Activated naive CD8-positive, alpha-beta T cell treated with anti-CD3 and anti-CD28 coated beads, Interleukin-2, amount 10 ng/mL, durations not matched to agents 7 days and 5 days (primary cell): ENCODE results near the gene ITGB3BP. TPM values are rescaled to one million over a fixed set of nuclear protein-coding genes. Genes with fewer than 3 reads are reported as not detected.
A peak's percentile ranks its signal among the peaks of the same experiment; 100 is the strongest.
"Not testable (repeated sequence)": the region's sequence is repeated elsewhere in the genome, so short reads cannot be mapped to it uniquely, and the experiment has no call there.

Experiments
- ATAC-seq: fragments of 150-1000 bp; cut with Tn5 transposase; one replicate; pipeline ENCODE4 v1.10.0; 2021; ENCODE audit warnings: low read depth, moderate library complexity
- POLR2A ChIA-PET: fragments of 350-600 bp; sonication (Branson Sonifier 250); formaldehyde crosslinking; loops from one replicate; lab custom pipeline; 2021; ENCODE audit warnings: antibody characterized with exemption; lab: Charles Lee
- DNase-seq: peaks from one replicate; pipeline ENCODE4 v3.0.0; 2021
- H3K27ac Mint-ChIP-seq: one replicate; pipeline ENCODE4 v1.8.0; 2022; ENCODE audit warnings: mild to moderate bottlenecking, mixed read lengths
- H3K27me3 Mint-ChIP-seq: one replicate; pipeline ENCODE4 v1.8.0; 2022; ENCODE audit warnings: mild to moderate bottlenecking, moderate library complexity, mixed read lengths
- H3K36me3 Mint-ChIP-seq: one replicate; pipeline ENCODE4 v1.8.0; 2021; ENCODE audit warnings: mild to moderate bottlenecking, mixed read lengths
- H3K4me1 Mint-ChIP-seq: one replicate; pipeline ENCODE4 v1.8.0; 2021; ENCODE audit warnings: mixed read lengths
- H3K4me3 Mint-ChIP-seq: one replicate; pipeline ENCODE4 v1.8.0; 2022; ENCODE audit warnings: mild to moderate bottlenecking, moderate library complexity, mixed read lengths
- H3K9me3 Mint-ChIP-seq: one replicate; pipeline ENCODE4 v1.8.0; 2021; ENCODE audit warnings: mixed read lengths
- total RNA-seq, 2 experiments: library from RNA; stranded (reverse); gene quantifications; one replicate each; pipeline ENCODE4 v1.2.3, GENCODE V29; 2021

Gene ITGB3BP, protein sequence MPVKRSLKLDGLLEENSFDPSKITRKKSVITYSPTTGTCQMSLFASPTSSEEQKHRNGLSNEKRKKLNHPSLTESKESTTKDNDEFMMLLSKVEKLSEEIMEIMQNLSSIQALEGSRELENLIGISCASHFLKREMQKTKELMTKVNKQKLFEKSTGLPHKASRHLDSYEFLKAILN
- 10 to 100 TPM; 47.0 to 49.4 TPM for total RNA-seq

DNA sequence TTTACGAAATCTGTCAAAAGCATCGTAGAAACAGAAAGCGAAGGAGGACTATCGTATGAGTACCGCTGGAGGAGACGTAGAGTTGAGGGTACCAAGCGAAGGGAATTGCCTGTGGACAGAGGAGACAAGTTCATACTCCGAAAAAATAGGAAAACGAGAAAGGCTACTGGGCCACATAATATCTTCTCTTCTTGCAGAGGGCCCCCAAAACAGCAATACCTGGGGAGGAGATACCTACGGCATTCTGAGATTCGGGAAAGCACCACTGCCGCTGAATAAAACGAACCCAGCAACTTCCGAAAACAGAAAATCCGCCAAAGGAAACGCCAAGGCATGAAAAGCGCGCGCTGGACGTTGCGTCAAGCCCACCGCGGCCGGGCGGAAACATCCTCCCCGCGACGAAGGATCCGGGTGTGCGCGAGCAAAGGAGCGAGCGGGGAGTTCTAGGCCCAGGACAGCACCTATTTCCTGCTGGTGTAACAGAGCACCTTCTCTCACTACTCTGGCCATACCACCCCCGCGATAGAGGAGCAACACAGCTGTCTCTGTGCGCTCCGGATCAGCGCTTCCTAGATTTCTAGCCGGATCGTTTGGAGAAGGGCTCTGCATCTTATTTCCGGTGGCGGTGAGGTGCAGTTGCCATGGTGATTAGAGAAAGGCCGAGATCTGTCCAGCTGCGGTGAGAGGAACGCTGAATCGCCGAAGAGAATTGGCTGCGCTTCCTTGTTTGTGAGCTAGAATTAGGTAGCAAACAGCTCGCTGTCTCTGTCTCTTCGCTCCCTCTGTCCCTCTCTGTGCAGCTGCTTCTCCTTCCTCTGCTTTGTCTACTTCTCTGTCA, at the start of gene ITGB3BP, which contains the start of gene EFCAB7:
Gene ITGB3BP (minus strand): TSS at position 335 of the 838 bp plus-strand sequence. CDS start 92 bp downstream, at position 243.
Gene EFCAB7 (plus strand): TSS at position 635 of the 838 bp plus-strand sequence. CDS start 2,048 bp downstream, outside the sequence.
- Mint-ChIP-seq H3K4me1 (peaks cover 25% of the 10 kb centered on the region), H3K27ac (peak within 1 kb of the TSS; percentile 91), H3K27me3 (no peaks in the 10 kb centered on the region), H3K9me3 (no peaks in the 10 kb centered on the region), H3K4me3 (peak within 1 kb of the TSS; percentile 88), H3K36me3 (peaks cover 1% of the 10 kb centered on the region)
- POLR2A ChIA-PET = interaction anchor here (0.6 kb wide), 1 partner anchor 42 kb away, joined by 3 read pairs; no protein-coding TSS in a partner anchor
- ATAC-seq (peak; percentile 89), DNase-seq (peak; percentile 87)

DNA sequence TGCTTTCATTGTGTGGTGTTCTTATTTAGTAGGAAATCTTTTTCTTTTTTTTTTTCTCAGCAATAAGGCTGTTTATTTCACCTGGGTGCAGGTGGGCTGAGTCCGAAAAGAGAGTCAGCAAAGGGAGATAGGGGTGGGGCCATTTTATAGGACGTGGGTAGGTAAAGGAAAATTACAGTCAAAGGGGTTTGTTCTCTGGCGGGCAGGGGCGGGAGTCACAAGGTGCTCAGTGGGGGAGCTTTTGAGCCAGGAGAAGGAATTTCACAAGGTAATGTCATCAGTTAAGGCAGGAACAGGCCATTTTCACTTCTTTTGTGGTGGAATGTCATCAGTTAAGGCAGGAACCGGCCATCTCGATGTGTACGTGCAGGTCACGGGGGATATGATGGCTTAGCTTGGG, 49.7 kb upstream of the ITGB3BP start:
- ATAC-seq, H3K27ac Mint-ChIP-seq, POLR2A ChIA-PET, DNase-seq, H3K4me1 Mint-ChIP-seq, H3K27me3 Mint-ChIP-seq, H3K4me3 Mint-ChIP-seq, H3K36me3 Mint-ChIP-seq, H3K9me3 Mint-ChIP-seq: not testable (repeated sequence)

DNA sequence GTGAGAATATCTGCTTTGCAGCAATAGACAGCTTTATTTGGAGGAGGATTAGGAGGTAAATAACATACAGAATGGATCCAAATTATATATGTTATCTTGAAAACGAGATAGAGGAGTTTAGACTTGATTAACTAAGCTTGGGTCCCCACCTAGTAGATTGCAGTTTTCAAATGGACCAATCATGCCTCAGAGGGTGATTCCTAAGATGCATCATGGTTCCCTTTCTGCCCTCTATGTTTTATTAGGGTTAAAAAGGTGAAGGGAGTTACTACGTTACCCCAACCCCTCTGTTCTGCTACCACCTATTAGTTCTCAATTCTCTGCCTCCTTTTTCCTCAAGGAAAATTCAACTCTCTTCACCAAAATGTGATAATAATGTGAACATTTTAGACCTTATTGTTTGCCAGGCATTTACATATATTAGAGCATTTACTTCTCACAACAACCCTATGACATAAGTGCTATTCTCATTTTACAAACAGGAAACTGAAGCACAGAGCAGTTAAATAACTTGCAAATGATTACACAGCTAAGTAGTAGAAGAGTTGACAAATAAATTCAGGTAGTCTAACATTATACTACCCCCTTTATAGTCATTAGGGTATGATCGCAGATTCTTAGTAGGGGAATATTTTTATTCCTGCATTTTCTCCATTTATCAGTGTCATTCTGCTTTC, 46.8 kb upstream of the ITGB3BP start:
- Mint-ChIP-seq H3K27ac (no peak overlapping the region), H3K27me3 (no peaks in the 10 kb centered on the region), H3K36me3 (peaks cover 3% of the 10 kb centered on the region), H3K9me3 (no peaks in the 10 kb centered on the region), H3K4me3 (no peak overlapping the region), H3K4me1 (no peaks in the 10 kb centered on the region)
- ATAC-seq (no peak), DNase-seq (no peak)
- POLR2A ChIA-PET = no interaction called here

DNA sequence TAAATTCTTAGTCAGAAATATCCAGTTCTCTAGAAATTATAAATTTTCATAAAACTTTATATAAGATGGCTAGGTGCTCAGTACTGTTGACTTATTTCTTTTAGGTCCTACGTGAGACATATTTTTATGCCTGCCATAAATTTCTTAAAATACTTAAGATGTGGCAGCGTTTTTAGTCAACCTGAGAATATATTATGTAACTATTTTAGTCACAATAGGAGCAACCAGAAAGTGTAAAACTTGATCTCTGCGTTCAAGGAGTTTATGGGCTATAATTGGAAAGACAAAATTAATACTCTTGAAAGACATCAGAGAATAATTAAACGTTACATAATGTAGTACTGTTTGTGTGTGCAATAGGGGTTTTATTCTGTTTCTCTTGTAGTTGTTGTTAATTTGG, 46.0 kb upstream of the ITGB3BP start:
- H3K27me3 Mint-ChIP-seq = no peaks in the 10 kb centered on the region
- no peaks in the 10 kb centered on the region for H3K4me1 Mint-ChIP-seq
- no peak overlapping the region for H3K27ac Mint-ChIP-seq
- POLR2A ChIA-PET = no interaction called here
- H3K9me3 Mint-ChIP-seq = no peaks in the 10 kb centered on the region
- H3K36me3 Mint-ChIP-seq = peaks cover 5% of the 10 kb centered on the region
- ATAC-seq = no peak
- no peak overlapping the region for H3K4me3 Mint-ChIP-seq
- DNase-seq = no peak

DNA sequence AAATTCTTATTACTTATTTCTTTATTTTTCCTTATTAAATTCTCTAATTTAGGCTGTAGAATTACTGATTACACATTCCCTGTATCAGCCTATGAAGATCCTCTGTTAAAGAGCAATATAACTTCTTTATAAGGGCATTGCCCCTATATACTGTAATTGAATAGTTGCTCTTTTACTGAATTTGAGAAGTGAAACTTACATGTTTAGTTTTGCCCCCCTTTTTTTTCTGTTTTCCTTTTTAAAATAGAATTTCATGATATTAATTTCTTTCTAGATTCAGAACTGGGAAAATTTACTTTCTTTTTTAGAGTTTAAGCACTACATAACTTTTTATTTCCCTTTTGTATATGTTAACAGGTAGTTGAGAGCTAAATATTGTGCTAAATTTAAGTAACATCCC, 40.7 kb upstream of the ITGB3BP start:
- Mint-ChIP-seq H3K9me3 (no peaks in the 10 kb centered on the region), H3K4me3 (no peak overlapping the region), H3K27ac (no peak overlapping the region), H3K36me3 (peaks cover 8% of the 10 kb centered on the region), H3K4me1 (no peaks in the 10 kb centered on the region), H3K27me3 (no peaks in the 10 kb centered on the region)
- POLR2A ChIA-PET = no interaction called here
- ATAC-seq (no peak), DNase-seq (no peak)

DNA sequence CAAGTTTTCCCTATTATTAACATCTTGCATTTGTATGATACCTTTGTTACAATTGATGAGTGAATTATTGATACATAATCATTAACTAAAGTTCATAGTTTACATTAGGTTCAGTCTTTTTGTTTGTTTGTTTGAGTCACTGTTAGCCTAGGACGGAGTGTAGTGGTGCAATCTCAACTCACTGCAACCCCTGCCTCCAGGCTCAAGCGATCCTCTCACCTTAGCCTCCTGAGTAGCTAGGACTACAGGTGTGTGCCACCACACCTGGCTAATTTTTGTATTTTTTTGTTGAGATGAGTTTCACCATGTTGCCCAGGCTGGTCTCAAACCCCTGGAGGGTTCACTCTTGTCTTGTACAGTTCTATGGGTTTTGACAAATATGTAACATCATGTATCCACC, 36.3 kb upstream of the ITGB3BP start:
- H3K9me3 Mint-ChIP-seq = no peaks in the 10 kb centered on the region
- ATAC-seq (no peak), DNase-seq (no peak)
- H3K27ac Mint-ChIP-seq = no peak overlapping the region
- POLR2A ChIA-PET = no interaction called here
- H3K27me3 Mint-ChIP-seq = no peaks in the 10 kb centered on the region
- peaks cover 5% of the 10 kb centered on the region for H3K36me3 Mint-ChIP-seq
- peaks cover 2% of the 10 kb centered on the region for H3K4me1 Mint-ChIP-seq
- no peak overlapping the region for H3K4me3 Mint-ChIP-seq

DNA sequence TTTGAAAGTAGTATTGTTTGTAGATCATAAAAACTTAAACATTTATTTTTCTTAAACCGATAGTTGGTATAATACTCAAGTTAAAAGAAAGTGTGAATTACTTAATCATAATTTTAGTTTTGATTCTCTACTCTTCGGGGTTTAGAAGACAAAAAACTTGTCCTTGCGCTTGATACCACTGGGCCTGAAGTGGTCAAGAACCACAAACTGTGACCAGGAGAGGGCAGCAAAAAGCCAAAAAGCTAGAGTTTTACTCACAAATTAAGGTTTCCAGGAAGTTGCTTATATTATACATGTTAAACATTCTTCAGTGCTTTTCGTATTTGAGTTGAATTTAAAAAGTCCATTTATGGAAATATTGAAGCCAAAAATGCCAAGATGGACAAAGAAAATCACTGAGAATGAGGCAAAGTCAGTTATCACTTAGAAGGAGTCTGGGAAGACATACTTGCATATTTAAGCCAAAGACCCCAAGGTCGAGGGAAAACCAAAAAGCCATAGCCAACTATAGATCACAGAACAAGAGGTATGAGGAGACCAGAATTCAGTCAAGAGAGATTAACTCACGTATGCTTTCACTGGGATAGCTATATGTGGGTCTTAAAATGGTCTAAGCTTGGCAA, 34.5 kb upstream of the ITGB3BP start:
- no peak overlapping the region for H3K27ac Mint-ChIP-seq
- H3K4me1 Mint-ChIP-seq = peaks cover 2% of the 10 kb centered on the region
- ATAC-seq (no peak), DNase-seq (no peak)
- no peak overlapping the region for H3K4me3 Mint-ChIP-seq
- H3K27me3 Mint-ChIP-seq = no peaks in the 10 kb centered on the region
- H3K9me3 Mint-ChIP-seq = no peaks in the 10 kb centered on the region
- POLR2A ChIA-PET = no interaction called here
- peaks cover 3% of the 10 kb centered on the region for H3K36me3 Mint-ChIP-seq

DNA sequence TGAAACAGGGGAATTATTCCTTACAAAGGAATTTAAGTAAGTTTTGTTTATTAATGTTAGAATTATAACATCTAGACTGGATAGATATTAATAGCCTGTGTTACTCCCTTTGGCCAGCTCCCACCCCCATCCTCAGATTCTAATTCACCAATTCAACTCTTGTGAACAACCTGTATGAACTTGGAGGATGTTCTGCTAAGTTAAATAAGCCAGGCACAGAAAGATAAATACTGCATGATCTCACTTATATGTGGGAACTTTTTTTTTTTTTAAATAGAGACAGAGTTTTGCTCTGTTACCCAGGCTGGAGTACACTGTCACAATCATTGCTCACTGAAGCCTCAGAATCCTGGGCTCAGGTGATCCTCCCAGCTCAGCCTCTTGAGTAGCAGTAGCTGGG, 32.5 kb upstream of the ITGB3BP start:
- Mint-ChIP-seq H3K27ac (no peak overlapping the region), H3K4me1 (peaks cover 2% of the 10 kb centered on the region), H3K36me3 (peaks cover 3% of the 10 kb centered on the region), H3K27me3 (no peaks in the 10 kb centered on the region), H3K9me3 (no peaks in the 10 kb centered on the region), H3K4me3 (no peak overlapping the region)
- ATAC-seq (no peak), DNase-seq (no peak)
- POLR2A ChIA-PET = no interaction called here

DNA sequence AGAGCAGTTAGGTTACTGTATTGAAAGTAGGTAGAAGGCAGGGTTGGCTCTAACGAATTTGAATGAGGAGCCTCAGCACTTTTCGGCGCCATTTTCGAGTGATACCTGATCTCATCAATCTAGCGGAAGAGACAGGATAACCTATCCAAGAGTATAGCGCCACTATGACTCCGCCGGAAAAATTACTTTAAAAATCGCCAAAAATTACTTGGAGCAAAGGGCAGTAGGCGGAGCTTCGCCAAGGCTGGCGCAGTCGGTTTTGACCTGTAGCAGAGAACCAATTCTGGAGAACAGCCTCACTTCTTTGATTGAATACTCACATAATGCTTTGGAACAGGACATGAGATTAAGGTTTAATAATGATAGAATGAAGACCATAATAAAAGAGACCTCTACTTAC, 25.9 kb upstream of the ITGB3BP start:
- peaks cover 8% of the 10 kb centered on the region for H3K36me3 Mint-ChIP-seq
- H3K9me3 Mint-ChIP-seq = no peaks in the 10 kb centered on the region
- no peak overlapping the region for H3K27ac Mint-ChIP-seq
- DNase-seq (no peak), ATAC-seq (no peak)
- H3K4me3 Mint-ChIP-seq = no peak overlapping the region
- POLR2A ChIA-PET = no interaction called here
- H3K4me1 Mint-ChIP-seq = no peaks in the 10 kb centered on the region
- H3K27me3 Mint-ChIP-seq = no peaks in the 10 kb centered on the region

DNA sequence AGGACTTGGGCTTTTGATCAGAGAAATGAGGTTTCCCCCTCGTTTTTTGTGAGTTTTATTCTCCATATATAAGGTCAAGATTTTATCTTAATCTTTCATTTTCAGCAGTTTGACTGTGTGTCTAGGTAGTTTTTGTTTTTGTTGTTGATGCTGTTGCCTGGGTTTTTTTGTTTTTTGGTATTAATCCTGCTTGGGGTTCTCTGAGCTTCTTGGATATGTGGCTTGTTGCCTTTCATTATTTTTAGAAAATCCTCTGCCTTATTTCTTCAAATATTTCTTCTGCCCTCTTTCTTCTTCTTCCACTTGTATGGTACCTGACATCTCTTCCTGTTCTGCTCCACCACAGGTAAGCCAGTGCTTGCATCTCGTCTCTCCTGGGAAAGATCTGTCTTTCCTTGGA, 25.3 kb upstream of the ITGB3BP start:
- Mint-ChIP-seq H3K27ac (no peak overlapping the region), H3K4me1 (no peaks in the 10 kb centered on the region), H3K4me3 (no peak overlapping the region), H3K9me3 (no peaks in the 10 kb centered on the region), H3K27me3 (no peaks in the 10 kb centered on the region), H3K36me3 (peaks cover 8% of the 10 kb centered on the region)
- POLR2A ChIA-PET = no interaction called here
- DNase-seq (no peak), ATAC-seq (no peak)

DNA sequence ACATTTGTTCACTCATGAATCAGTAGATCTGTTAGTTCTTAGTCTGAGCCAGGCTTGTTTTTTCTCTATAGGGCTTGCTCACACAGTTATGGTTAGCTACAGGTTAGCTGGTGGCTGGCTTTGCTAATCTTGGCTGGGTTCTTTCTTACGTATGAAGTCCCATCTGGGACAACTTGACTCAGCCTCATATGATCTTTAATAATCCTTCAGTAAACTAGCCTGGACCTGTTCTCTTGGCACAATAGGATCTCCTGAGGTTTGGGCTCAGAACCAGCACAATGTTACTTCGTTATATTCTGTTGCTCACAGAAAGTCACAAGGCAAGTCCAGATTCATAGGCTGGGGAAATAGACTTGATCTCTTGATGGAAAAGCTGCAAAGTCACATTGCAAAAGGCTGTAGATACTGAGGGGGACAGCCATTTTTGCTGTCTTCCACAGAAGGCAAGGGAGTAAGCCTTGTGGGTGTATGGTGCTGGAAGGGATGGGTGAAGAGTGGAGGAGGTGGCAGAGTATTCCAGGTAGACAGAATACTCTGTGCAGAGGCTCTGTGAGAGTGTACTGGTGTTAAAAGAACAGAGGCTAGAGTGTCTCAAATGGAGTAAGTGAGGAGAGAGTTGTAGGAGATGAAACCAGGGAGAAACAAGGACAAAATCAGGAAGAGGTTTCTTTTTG, 24.7 kb upstream of the ITGB3BP start:
- H3K4me1 Mint-ChIP-seq = no peaks in the 10 kb centered on the region
- H3K4me3 Mint-ChIP-seq = no peak overlapping the region
- ATAC-seq (no peak), DNase-seq (no peak)
- peaks cover 8% of the 10 kb centered on the region for H3K36me3 Mint-ChIP-seq
- POLR2A ChIA-PET = no interaction called here
- H3K27me3 Mint-ChIP-seq = no peaks in the 10 kb centered on the region
- no peaks in the 10 kb centered on the region for H3K9me3 Mint-ChIP-seq
- H3K27ac Mint-ChIP-seq = no peak overlapping the region

DNA sequence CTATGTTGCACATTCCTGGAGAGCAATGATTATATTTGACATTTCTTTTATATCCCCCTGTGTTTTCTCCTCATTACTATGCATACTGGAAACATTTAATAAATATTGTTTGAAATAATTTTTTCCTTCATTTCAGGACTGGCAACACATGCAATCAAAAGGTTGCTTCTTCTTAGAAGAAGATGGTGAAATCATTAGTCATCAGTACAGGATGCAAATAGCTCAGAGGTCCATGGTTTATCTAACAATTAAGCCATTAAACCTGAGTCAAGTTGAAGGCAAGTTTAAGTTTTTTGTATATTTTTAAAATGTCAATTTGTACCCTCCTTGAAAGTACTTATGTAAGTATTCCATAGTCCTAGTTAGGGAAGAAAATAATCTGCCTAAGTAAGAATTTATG, 22.8 kb upstream of the ITGB3BP start:
- H3K4me3 Mint-ChIP-seq = no peak overlapping the region
- H3K9me3 Mint-ChIP-seq = no peaks in the 10 kb centered on the region
- no peak for ATAC-seq
- peaks cover 10% of the 10 kb centered on the region for H3K36me3 Mint-ChIP-seq
- no peaks in the 10 kb centered on the region for H3K27me3 Mint-ChIP-seq
- H3K27ac Mint-ChIP-seq = no peak overlapping the region
- DNase-seq = no peak
- H3K4me1 Mint-ChIP-seq = no peaks in the 10 kb centered on the region
- POLR2A ChIA-PET = no interaction called here

DNA sequence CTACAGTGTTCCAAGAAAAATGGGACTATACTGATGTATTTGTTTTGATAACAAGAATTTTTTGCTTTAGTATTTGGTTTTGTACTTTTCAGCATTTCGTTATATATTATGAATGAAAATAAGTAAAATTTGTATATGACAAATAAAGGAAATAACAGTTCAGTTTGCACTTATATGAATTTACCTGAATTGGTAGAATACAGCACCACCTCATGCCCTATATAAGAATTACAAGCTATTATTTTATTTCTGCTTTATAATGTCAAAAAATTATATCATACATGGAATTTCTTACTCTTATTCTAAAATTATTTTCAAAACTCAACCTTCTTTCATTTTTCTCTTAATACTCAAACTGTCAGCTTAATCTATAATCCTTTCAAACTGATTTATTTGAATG, 14.9 kb upstream of the ITGB3BP start:
- Mint-ChIP-seq H3K36me3 (peaks cover 2% of the 10 kb centered on the region), H3K27ac (no peak overlapping the region)

More for the DNA sequence above, 14.9 kb upstream of the ITGB3BP start:
- Mint-ChIP-seq H3K4me1 (no peaks in the 10 kb centered on the region), H3K27me3 (no peaks in the 10 kb centered on the region), H3K4me3 (no peak overlapping the region), H3K9me3 (no peaks in the 10 kb centered on the region)
- ATAC-seq (no peak), DNase-seq (no peak)
- POLR2A ChIA-PET = no interaction called here
